ENCODE results near the gene CDC14A.

DNA sequence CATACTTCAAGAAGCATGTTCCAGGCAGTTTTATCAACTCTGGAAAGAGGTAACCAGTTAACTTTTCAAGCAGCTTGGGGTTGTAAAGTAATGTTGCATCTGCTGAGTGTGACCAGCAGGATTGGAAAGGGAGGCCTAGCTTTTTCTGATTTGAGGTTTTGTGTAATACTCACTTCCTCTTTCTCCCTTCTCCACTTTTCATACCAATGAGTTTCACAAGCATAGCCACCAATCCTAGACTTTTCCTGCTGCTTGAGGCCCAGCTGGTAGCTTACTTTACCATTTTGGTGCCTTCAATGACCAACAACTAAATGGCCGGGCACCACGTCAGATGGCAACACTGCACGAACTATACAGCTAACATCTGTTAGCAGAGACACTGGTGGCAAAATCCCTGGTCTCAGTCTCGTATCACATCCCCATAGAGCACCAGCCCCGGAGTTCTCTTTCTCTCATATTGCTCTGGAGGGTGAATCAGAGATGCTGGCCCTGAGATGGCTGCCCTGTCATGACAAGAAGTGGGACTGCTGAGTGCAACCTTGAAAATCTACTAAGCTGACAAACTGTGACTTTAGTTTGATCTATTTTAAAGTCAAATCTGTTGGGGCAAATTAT is 170.8 kb downstream of the CDC14A start:
- TF ChIP-seq, protein P1, sequence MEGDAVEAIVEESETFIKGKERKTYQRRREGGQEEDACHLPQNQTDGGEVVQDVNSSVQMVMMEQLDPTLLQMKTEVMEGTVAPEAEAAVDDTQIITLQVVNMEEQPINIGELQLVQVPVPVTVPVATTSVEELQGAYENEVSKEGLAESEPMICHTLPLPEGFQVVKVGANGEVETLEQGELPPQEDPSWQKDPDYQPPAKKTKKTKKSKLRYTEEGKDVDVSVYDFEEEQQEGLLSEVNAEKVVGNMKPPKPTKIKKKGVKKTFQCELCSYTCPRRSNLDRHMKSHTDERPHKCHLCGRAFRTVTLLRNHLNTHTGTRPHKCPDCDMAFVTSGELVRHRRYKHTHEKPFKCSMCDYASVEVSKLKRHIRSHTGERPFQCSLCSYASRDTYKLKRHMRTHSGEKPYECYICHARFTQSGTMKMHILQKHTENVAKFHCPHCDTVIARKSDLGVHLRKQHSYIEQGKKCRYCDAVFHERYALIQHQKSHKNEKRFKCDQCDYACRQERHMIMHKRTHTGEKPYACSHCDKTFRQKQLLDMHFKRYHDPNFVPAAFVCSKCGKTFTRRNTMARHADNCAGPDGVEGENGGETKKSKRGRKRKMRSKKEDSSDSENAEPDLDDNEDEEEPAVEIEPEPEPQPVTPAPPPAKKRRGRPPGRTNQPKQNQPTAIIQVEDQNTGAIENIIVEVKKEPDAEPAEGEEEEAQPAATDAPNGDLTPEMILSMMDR (conservative IDR thresholded peaks at IDR 0.05 in 1 of 2, IDR thresholded peaks at IDR 0.05 in 1 of 2; ENCODE audit: low read depth in 1 of 2, low read length in 2 of 2): no peak
- no peak for TF ChIP-seq EZH2 (IDR thresholded peaks at IDR 0.05; ENCODE audit: low read length, missing control alignments)

Data from fibroblast of lung (primary cell).